ENCODE results near the gene ARF6.
"Not testable (repeated sequence)": the region's sequence is repeated elsewhere in the genome, so short reads cannot be mapped to it uniquely, and the experiment has no call there.

Gene ARF6

DNA sequence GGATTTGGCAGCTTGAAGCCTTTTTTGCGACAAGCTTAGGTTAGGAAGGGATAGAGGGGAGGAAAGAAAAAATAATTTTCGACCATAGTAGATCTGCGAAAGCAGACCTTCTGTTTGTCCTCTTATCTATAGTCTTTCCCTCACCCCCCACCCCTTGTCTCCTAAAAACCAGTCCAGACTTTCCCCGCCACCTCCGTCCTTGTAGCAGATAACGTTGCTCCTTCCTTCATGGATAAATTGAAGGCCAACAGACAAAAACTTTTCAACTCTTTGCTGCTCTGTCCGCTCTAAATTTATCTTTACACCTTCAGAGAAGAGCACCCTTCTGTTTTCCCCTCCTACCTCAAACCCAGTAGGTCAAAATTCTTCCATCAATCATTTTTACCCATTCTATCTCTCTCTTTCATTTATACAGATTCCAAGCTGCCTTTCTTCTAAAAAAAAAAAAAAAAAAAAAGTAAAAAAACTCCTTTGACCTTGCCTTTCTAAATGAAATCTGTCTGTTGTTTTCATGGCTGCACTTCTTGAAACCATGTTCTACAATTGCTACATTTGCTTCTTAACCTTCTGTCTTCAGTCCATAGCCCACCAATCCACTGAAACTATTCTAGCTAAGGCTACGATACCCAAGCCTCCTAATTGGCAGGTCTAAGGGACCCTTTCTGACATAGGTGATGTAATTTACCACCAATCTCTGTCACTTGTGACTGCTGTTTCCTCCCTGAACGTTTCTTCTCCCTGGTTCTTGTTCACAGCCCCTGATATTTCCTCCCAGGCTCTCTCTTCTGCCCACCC lies 29.2 kb upstream of the ARF6 start:
- Histone ChIP-seq H3K27me3 (ENCODE audit: insufficient read depth, low read length) (no peaks in the 10 kb centered on the region), H3K4me3 (ENCODE audit: low read length) (peak overlapping the region; percentile 86), H3K4me1 (ENCODE audit: insufficient read depth, low read length) (peaks cover 20% of the 10 kb centered on the region), H3K36me3 (ENCODE audit: insufficient read depth, low read length) (no peaks in the 10 kb centered on the region), H3K9me3 (ENCODE audit: low read length) (no peaks in the 10 kb centered on the region), H2AFZ (ENCODE audit: low read depth, low read length) (peak overlapping the region; percentile 35)

DNA sequence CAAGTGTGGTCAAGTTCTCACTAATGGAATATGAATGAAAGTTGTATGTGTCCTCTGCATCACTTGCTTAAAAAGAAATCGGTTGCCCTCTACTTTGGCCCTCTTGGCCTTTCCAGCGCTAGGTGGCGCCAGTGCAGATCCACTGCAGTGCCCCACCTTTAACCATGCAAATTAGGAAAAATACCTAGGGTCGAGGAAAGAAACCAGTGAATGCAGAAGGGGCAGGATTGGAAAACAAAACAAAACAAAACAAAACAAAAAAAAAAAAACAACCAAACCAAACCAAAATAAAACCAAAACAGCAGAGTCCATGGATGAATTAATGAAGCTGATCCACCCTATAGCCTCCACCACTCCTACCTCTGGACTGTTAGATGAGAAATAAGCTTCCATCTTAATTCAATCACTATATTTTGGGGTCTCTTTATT lies 27.4 kb upstream of the ARF6 start:
- Histone ChIP-seq H3K4me3 (ENCODE audit: low read length) (no peak overlapping the region), H3K9me3 (ENCODE audit: low read length) (no peaks in the 10 kb centered on the region), H3K4me1 (ENCODE audit: insufficient read depth, low read length) (peaks cover 21% of the 10 kb centered on the region), H2AFZ (ENCODE audit: low read depth, low read length) (no peak overlapping the region), H3K27me3 (ENCODE audit: insufficient read depth, low read length) (no peaks in the 10 kb centered on the region), H3K36me3 (ENCODE audit: insufficient read depth, low read length) (no peaks in the 10 kb centered on the region)

DNA sequence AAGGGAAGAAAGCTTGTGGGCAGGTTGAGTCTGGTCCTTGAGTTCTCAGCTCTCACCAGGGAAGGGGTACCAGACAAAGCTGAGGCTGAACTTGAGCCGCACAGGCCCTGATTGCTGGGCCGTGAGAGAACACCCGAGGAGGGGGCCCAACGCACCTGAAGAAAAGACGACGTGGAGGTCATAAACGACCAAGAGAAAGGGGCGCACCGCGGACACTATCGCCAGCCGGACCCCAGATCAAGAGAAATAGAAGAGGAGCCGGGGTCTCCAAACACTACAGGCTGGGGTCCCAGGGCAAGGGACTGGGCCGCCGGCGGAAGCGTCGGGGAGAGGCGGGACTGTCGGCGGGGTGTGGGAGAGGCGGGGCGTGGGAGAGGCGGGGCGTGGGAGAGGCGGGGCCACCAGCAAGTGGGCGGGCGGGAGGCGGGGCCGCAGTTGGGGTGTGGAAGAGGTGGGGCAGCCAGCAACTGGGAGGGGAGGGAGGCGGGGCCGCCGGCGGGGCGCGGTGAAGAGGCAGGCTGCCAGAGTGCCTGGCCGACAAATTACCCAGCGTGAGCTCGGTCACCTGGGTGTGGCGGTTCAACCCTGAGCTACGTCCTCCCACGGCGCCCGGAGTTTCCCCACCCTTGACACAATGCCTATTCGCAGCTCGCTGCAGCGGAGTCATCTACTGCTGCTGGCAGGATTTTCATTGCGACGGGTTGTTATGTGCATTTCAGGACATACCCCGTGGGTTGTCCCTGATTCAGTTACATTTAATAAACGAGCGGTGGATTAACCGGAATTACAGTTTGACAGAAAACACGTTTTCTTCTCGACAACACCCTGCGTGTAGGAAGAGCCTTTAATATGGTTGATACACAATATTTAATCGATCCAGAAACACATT lies 24.8 kb upstream of the ARF6 start:
- H3K27me3 ChIP-seq (ENCODE audit: insufficient read depth, low read length): no peaks in the 10 kb centered on the region
- H3K9me3 ChIP-seq (ENCODE audit: low read length): no peaks in the 10 kb centered on the region
- no peaks in the 10 kb centered on the region for H3K36me3 ChIP-seq (ENCODE audit: insufficient read depth, low read length)
- H2AFZ ChIP-seq (ENCODE audit: low read depth, low read length): peak overlapping the region; percentile 87
- H3K4me1 ChIP-seq (ENCODE audit: insufficient read depth, low read length): peaks cover 15% of the 10 kb centered on the region
- peak overlapping the region; percentile 67 for H3K4me3 ChIP-seq (ENCODE audit: low read length)

DNA sequence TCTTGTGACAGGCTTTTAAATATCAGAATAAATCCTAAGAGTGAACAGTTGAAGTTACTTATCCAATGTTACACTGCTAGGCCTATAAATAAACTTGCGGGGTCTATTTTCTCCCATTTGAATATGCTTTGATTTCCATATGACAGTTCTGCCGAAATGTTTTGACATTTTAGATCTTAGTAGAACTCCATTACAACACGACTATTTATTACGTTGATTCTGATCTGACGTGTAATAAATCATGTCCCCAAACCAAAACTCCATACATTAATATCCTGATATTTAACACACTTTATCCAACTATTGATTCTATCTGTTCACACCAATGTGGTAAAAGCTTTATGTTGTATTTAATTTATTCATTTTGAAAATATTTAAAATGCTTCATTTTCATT lies 24.2 kb upstream of the ARF6 start:
- Histone ChIP-seq H3K9me3 (ENCODE audit: low read length) (no peaks in the 10 kb centered on the region), H3K4me3 (ENCODE audit: low read length) (peak overlapping the region; percentile 67), H3K27me3 (ENCODE audit: insufficient read depth, low read length) (no peaks in the 10 kb centered on the region), H3K36me3 (ENCODE audit: insufficient read depth, low read length) (no peaks in the 10 kb centered on the region), H2AFZ (ENCODE audit: low read depth, low read length) (peak overlapping the region; percentile 87), H3K4me1 (ENCODE audit: insufficient read depth, low read length) (peaks cover 12% of the 10 kb centered on the region)

DNA sequence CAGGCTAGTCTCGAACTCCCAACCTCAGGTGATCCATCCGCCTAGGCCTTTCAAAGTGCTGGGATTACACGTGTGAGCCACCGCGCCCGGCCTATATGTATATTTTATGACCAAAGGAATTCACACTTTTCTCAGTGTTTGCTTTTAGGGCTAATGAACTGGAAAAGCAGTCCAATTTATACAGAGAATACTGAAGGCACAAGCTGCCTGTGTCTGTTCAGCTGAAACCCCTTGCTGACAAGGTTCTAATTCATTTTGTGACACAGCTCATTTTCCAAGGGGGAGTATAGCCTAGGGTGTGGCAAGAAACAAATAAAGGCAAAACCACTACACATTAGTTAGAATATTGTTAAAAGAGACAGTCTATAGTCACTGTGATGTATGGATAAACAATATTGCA lies 22.0 kb upstream of the ARF6 start:
- no peaks in the 10 kb centered on the region for H3K27me3 ChIP-seq (ENCODE audit: insufficient read depth, low read length)
- no peaks in the 10 kb centered on the region for H3K36me3 ChIP-seq (ENCODE audit: insufficient read depth, low read length)
- H3K4me1 ChIP-seq (ENCODE audit: insufficient read depth, low read length): peaks cover 6% of the 10 kb centered on the region
- no peak overlapping the region for H2AFZ ChIP-seq (ENCODE audit: low read depth, low read length)
- no peak overlapping the region for H3K4me3 ChIP-seq (ENCODE audit: low read length)
- no peaks in the 10 kb centered on the region for H3K9me3 ChIP-seq (ENCODE audit: low read length)

DNA sequence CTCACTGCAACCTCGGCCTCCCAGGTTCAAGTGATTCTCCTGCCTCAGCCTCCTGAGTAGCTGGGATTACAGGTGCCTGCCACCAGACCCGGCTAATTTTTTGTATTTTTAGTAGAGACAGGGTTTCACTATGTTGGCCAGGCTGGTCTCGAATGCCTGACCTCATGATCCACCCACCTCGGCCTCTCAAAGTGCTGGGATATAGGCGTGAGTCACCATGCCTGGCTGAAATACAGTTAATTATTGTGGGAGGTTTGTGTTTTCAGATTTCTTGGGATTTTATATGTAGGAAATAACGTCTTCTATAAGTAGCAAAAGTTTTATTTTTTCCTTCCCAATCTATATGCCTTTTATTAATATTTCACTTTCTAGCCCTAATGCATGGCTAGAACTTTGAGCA lies 19.3 kb upstream of the ARF6 start:
- not testable (repeated sequence) for H2AFZ ChIP-seq (ENCODE audit: low read depth, low read length); H3K4me1 ChIP-seq (ENCODE audit: insufficient read depth, low read length); H3K36me3 ChIP-seq (ENCODE audit: insufficient read depth, low read length)

DNA sequence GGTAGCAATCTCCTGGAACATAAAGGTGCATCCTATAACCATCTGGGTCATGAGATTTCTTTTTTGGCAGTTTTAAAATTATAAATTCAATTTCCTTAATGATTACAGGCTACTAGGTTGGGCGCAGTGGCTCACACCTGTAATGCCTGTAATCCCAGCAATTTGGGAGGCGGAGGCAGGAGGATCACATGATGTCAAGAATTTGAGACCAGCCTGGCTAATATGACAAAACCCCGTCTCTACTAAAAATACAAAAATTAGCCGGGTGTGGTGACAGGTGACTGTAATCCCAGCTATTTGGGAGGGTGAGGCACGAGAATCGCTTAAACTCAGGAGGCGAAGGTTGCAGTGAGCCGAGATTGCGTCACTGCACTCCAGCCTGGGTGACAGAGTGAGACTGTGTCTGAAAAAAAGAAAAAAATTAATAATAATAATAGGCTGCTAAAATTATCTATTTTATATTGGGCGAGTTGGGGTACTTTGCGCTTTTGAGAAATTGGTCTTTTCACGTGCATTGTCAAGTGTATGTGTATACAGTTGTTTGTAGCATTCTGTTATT lies 17.2 kb upstream of the ARF6 start:
- peaks cover under 1% of the 10 kb centered on the region for H3K4me1 ChIP-seq (ENCODE audit: insufficient read depth, low read length)
- H3K36me3 ChIP-seq (ENCODE audit: insufficient read depth, low read length): no peaks in the 10 kb centered on the region
- H3K9me3 ChIP-seq (ENCODE audit: low read length): no peaks in the 10 kb centered on the region
- no peaks in the 10 kb centered on the region for H3K27me3 ChIP-seq (ENCODE audit: insufficient read depth, low read length)
- H3K4me3 ChIP-seq (ENCODE audit: low read length): no peak overlapping the region
- no peak overlapping the region for H2AFZ ChIP-seq (ENCODE audit: low read depth, low read length)

More for the DNA sequence above, 19.3 kb upstream of the ARF6 start:
- H3K27me3 ChIP-seq (ENCODE audit: insufficient read depth, low read length); H3K9me3 ChIP-seq (ENCODE audit: low read length); H3K4me3 ChIP-seq (ENCODE audit: low read length): not testable (repeated sequence)

DNA sequence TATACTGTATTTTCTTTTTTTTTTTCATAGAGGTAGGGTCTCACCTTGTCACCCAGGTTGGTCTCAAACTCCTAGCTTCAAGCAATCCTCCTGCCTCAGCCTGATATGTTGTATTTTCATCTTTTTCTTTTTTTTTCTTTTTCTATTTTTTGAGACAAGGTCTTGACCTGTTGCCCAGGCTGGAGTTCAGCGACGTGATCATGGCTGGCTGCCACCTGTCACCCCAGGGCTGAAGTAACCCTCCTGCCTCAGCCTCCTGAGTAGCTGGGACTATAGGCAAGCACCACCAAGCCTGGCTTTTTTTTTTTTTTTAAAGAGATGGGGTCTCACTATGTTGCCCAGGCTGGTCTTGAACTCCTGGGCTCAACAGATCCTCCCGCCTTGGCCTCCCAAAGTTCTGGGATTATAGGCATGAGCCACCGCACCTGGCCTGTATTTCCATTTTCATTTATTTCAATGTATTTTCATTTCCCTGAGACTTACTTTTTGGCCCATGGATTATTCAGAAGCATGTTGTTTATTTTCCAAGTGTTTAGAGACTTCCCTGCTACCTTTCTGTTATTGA lies 16.2 kb upstream of the ARF6 start:
- Histone ChIP-seq H3K9me3 (ENCODE audit: low read length) (no peaks in the 10 kb centered on the region), H2AFZ (ENCODE audit: low read depth, low read length) (no peak overlapping the region), H3K4me1 (ENCODE audit: insufficient read depth, low read length) (peaks cover 6% of the 10 kb centered on the region), H3K4me3 (ENCODE audit: low read length) (no peak overlapping the region), H3K27me3 (ENCODE audit: insufficient read depth, low read length) (no peaks in the 10 kb centered on the region), H3K36me3 (ENCODE audit: insufficient read depth, low read length) (no peaks in the 10 kb centered on the region)

DNA sequence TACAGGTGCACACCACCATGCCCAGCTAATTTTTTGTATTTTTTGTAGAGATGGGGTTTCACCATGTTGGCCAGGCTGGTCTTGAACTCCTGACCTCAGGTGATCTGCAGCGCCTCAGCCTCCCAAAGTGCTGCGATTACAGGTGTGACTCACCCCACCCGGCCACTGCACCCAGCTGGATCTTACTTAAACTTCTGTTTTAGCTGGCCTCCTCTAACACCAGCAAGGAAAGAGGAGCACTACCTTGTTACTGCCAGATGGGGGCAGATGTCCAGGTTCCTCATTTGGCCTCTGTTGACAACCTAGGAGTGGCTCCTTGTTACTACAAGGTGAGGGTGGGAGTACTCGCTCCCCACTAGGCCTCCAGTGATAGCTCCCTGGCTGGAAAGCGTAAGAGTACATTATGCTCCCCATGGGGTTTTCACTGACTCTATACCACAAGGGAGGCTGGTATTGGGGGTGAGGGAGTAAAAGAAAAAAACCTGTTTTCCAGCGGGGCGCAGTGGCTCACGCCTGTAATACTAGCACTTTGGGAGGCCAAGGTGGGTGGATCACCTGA lies 13.2 kb upstream of the ARF6 start:
- no peaks in the 10 kb centered on the region for H3K27me3 ChIP-seq (ENCODE audit: insufficient read depth, low read length)
- H2AFZ ChIP-seq (ENCODE audit: low read depth, low read length): no peak overlapping the region
- H3K36me3 ChIP-seq (ENCODE audit: insufficient read depth, low read length): no peaks in the 10 kb centered on the region
- no peaks in the 10 kb centered on the region for H3K9me3 ChIP-seq (ENCODE audit: low read length)
- peaks cover 6% of the 10 kb centered on the region for H3K4me1 ChIP-seq (ENCODE audit: insufficient read depth, low read length)
- H3K4me3 ChIP-seq (ENCODE audit: low read length): no peak overlapping the region

DNA sequence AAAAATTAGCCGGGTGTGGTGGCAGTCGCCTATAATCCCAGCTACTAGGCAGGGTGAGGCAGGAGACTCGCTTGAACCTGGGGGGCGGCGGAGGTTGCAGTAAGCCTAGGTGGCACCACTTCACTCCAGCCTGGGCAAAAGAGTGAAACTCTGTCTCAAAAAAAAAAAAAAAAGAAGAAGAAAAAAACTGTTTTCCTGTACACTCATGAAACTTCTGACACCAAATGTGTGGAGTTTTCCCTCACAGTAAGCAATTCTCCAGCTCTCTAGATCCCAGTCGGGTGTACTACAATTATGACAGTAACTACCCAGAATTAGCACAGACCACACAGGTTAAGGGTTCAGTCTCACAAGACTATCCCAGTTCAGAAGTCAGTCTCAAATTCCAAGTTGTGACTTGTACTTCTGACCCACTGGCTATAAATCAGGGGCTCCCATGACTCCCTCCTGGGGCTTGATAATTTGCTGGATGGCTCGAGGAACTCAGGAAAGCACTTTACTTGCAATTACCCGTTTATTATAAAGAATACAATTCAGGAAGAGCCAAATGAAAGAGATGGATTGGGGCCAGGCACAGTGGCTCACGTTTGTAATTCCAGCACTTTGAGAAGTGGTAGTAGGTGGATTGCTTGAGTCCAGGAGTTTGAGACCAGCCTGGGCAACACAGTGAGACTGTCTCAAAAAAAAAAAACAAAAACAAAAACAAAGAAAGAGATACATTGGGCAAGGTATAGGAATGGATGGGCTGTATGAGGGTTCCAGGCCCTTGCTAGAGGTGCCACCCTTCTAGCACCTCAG lies 12.4 kb upstream of the ARF6 start:
- H3K36me3 ChIP-seq (ENCODE audit: insufficient read depth, low read length): no peaks in the 10 kb centered on the region
- H3K9me3 ChIP-seq (ENCODE audit: low read length): no peaks in the 10 kb centered on the region
- H2AFZ ChIP-seq (ENCODE audit: low read depth, low read length): no peak overlapping the region
- peaks cover 8% of the 10 kb centered on the region for H3K4me1 ChIP-seq (ENCODE audit: insufficient read depth, low read length)
- H3K27me3 ChIP-seq (ENCODE audit: insufficient read depth, low read length): no peaks in the 10 kb centered on the region
- no peak overlapping the region for H3K4me3 ChIP-seq (ENCODE audit: low read length)

DNA sequence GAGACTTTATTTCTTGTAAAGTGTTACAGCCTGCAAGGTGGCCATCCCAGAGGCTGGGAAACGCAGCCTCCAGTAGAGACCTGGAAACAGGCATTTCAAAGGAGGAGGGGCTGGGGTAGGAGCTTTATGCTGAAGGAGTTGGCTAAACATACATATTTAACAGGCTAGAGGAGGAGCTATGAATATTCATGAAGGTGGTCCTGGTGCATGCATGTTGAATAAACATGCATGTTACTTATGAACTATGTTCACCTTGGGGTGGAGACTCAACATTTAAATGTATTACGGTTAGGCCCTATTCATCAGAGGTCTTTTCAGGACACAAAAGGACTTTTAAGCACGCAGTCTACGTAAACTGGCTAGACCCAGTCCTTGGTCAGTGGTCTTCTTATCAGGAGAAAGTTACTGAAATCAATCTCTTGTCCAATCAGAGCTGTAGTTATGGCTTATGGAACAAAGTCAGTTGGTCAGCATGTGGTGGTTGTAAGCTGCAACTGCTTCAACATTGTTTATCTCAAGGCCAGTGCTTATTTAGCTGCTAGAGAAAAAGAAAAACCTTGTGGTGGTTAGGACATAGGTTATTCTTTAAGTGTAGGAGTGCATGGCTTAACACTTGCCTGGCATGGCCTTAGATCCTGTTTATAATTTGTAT lies 11.4 kb upstream of the ARF6 start:
- H3K4me3 ChIP-seq (ENCODE audit: low read length): no peak overlapping the region

More for the DNA sequence above, 11.4 kb upstream of the ARF6 start:
- H3K27me3 ChIP-seq (ENCODE audit: insufficient read depth, low read length): no peaks in the 10 kb centered on the region
- H3K9me3 ChIP-seq (ENCODE audit: low read length): no peaks in the 10 kb centered on the region
- H3K36me3 ChIP-seq (ENCODE audit: insufficient read depth, low read length): no peaks in the 10 kb centered on the region
- no peak overlapping the region for H2AFZ ChIP-seq (ENCODE audit: low read depth, low read length)
- H3K4me1 ChIP-seq (ENCODE audit: insufficient read depth, low read length): peaks cover 13% of the 10 kb centered on the region

All from neuron (in vitro differentiated cells).